Measurements from ENCODE around the gene USE1. TPM values are rescaled to one million over a fixed set of nuclear protein-coding genes. Genes with fewer than 3 reads are reported as not detected.
A peak's percentile ranks its signal among the peaks of the same experiment; 100 is the strongest.

USE1 gene
- total RNA-seq, 4 donors from 2014 or later, result 21.4 to 36.0 (median 27.4) TPM

- WGBS, 2 donors, result 0% methylated on average over 22 to 27 of the region's 27 CpGs
- DNase-seq, result peak; percentile 96 to 97
- no peaks in the 10 kb centered on the region for H3K9me3 ChIP-seq
- peak within 1 kb of the TSS in 2 of 3 donors; percentile 13 to 57 for H3K27ac ChIP-seq
- H3K27me3 ChIP-seq, result no peaks in the 10 kb centered on the region
- TF ChIP-seq POLR2A (IDR thresholded peaks at IDR 0.05) (peak in 1 of 2 donors; percentile 41), CTCF (IDR thresholded peaks at IDR 0.05) (no peak)
- peaks cover 12 to 15% of the 10 kb centered on the region in 2 donors for H3K36me3 ChIP-seq
- H3K4me1 ChIP-seq, result peaks cover 5% of the 10 kb centered on the region in 2 donors
- intact Hi-C loops (cut with DNase I), result loop anchor here (10.0 kb wide), 1 partner anchor 52 kb away; the partner anchor contains the start of gene USE1
- peak within 1 kb of the TSS; percentile 40 to 46 (median 46) for H3K4me3 ChIP-seq (replicated peaks in 1 of 3)
Observed at GRCh38 chr19:17266975-17267788, 52.0 kb downstream of the USE1 start, which contains the start of gene BABAM1. BABAM1 (plus strand) TSS chr19:17267443; CDS start chr19:17268807, 1,364 bp downstream.

GRCh38 chr19:17268754-17269153 lies 53.6 kb downstream of the USE1 start:
- no peak overlapping the region for H3K4me3 ChIP-seq (replicated peaks in 1 of 3)
- DNase-seq, result no peak
- no peaks in the 10 kb centered on the region for H3K27me3 ChIP-seq
- peaks cover 5% of the 10 kb centered on the region in 2 donors for H3K4me1 ChIP-seq
- intact Hi-C loops (cut with DNase I), result loop anchor here (10.0 kb wide), 1 partner anchor 54 kb away; the partner anchor contains the start of gene USE1
- TF ChIP-seq CTCF (IDR thresholded peaks at IDR 0.05), result no peak
- TF ChIP-seq POLR2A (IDR thresholded peaks at IDR 0.05), result no peak
- no peak overlapping the region for H3K27ac ChIP-seq
- WGBS, 2 donors, result 87 to 97% methylated on average over 4 to 13 of the region's 13 CpGs
- no peaks in the 10 kb centered on the region for H3K9me3 ChIP-seq
- H3K36me3 ChIP-seq, result peaks cover 16 to 19% of the 10 kb centered on the region in 2 donors

Other genes with a start within 250 kb of the USE1 start
- gene CPAMD8, start 188.5 kb upstream of the USE1 start, total RNA-seq, result 100 to 1,000 TPM in 1 of 4 donors, 10 to 100 TPM in 3; 13.9 to 116 (median 24.2) TPM
- 1 to 10 TPM; 6.4 to 9.1 (median 6.8) TPM for gene HAUS8, start 139.9 kb upstream of the USE1 start, total RNA-seq
- 10 to 100 TPM; 33.7 to 52.9 (median 44.6) TPM for gene MYO9B, start 139.6 kb upstream of the USE1 start, total RNA-seq
- gene OCEL1, start 10.9 kb downstream of the USE1 start, total RNA-seq, result 10 to 100 TPM in 3 of 4 donors, 1 to 10 TPM in 1; 9.7 to 33.5 (median 21.8) TPM
- gene NR2F6, start 30.6 kb downstream of the USE1 start, total RNA-seq, result 100 to 1,000 TPM in 2 of 4 donors, 10 to 100 TPM in 2; 66.0 to 117 (median 97.9) TPM
- gene USHBP1, start 49.4 kb downstream of the USE1 start, total RNA-seq, result 10 to 100 TPM in 3 of 4 donors, 1 to 10 TPM in 1; 8.9 to 24.3 (median 11.1) TPM
- gene BABAM1, start 52.1 kb downstream of the USE1 start, total RNA-seq, result 10 to 100 TPM; 49.6 to 87.5 (median 71.1) TPM
- gene ANKLE1, start 66.5 kb downstream of the USE1 start, total RNA-seq, result under 1 TPM; 0.11 to 0.40 (median 0.27) TPM
- gene ABHD8, start 88.1 kb downstream of the USE1 start, total RNA-seq, result 10 to 100 TPM; 14.4 to 31.2 (median 23.3) TPM
- gene MRPL34, start 90.5 kb downstream of the USE1 start, total RNA-seq, result 100 to 1,000 TPM in 3 of 4 donors, 10 to 100 TPM in 1; 95.8 to 311 (median 149) TPM
- gene DDA1, start 94.2 kb downstream of the USE1 start, total RNA-seq, result 10 to 100 TPM; 14.5 to 40.4 (median 20.1) TPM
- 10 to 100 TPM in 1 of 4 donors, 1 to 10 TPM in 3; 5.0 to 10.9 (median 5.9) TPM for gene ANO8, start 119.5 kb downstream of the USE1 start, total RNA-seq
- 10 to 100 TPM; 17.7 to 21.8 (median 19.6) TPM for gene GTPBP3, start 122.2 kb downstream of the USE1 start, total RNA-seq
- 100 to 1,000 TPM; 103 to 322 (median 174) TPM for gene PLVAP, start 162.0 kb downstream of the USE1 start, total RNA-seq
- gene CCDC194, start 178.8 kb downstream of the USE1 start, total RNA-seq, result not detected
- 10 to 100 TPM; 14.1 to 83.0 (median 24.7) TPM for gene BST2, start 190.3 kb downstream of the USE1 start, total RNA-seq
- 100 to 1,000 TPM in 1 of 4 donors, 10 to 100 TPM in 3; 51.5 to 146 (median 68.3) TPM for gene MVB12A, start 204.7 kb downstream of the USE1 start, total RNA-seq
- gene TMEM221, start 233.3 kb downstream of the USE1 start, total RNA-seq, result under 1 TPM in 1 of 4 donors, not detected in 3; 0.56 TPM
- gene NXNL1, start 245.6 kb downstream of the USE1 start, total RNA-seq, result not detected